IMR-90 (cell line): ENCODE measurements around the gene SLC6A2. TPM values are rescaled to one million over a fixed set of nuclear protein-coding genes. Genes with fewer than 3 reads are reported as not detected.

ENCODE experiments used
- ATAC-seq: fragments of 200-7000 bp; cut with Tn5 transposase; 2 replicates; pipeline ENCODE4 v1.9.1; 2020; ENCODE audit warnings: low read depth, mild to moderate bottlenecking, moderate library complexity
- BruUV-seq: library from RNA; stranded (reverse); fragments of 400-500 nt; replicated peaks from 2 replicates; lab custom pipeline; 2021; lab: Mats Ljungman, UMichigan
- CTCF ChIA-PET: fragments of 300-600 bp; formaldehyde crosslinking; extraction: SDS; loops from one replicate; lab custom pipeline; 2021; ENCODE audit warnings: antibody characterized with exemption; lab: Yijun Ruan, JAX
- POLR2A ChIA-PET: fragments of 300-600 bp; sonication (Branson Sonifier 250); formaldehyde crosslinking; loops from one replicate; lab custom pipeline; 2022; ENCODE audit warnings: antibody characterized with exemption; ENCODE audit not compliant: unreplicated experiment; lab: Charles Lee
- DNase-seq: peaks from one replicate; pipeline ENCODE4 v3.0.0; 2013
- H2AFZ ChIP-seq: replicated peaks from 2 replicates; pipeline ENCODE3; 2013; ENCODE audit warnings: low read length, mild to moderate bottlenecking; ENCODE audit not compliant: poor library complexity
- H2AK5ac ChIP-seq: 2 replicates; pipeline ENCODE4 v1.6.1; 2013; ENCODE audit warnings: low read depth, low read length, inconsistent platforms
- H2AK9ac ChIP-seq: replicated peaks from 2 replicates; pipeline ENCODE3; 2013; ENCODE audit warnings: mild to moderate bottlenecking, low read depth, low read length, moderate library complexity; ENCODE audit not compliant: poor library complexity
- H2BK120ac ChIP-seq: 2 replicates; pipeline ENCODE4 v1.6.1; 2013; ENCODE audit warnings: low read depth, low read length, inconsistent platforms
- H2BK15ac ChIP-seq: 3 replicates; pipeline ENCODE4 v1.6.1; 2013; ENCODE audit warnings: low read depth, low read length, inconsistent platforms
- H2BK20ac ChIP-seq: 2 replicates; pipeline ENCODE4 v1.6.1; 2013; ENCODE audit warnings: low read depth, mild to moderate bottlenecking, inconsistent platforms, low read length, moderate library complexity
- H2BK5ac ChIP-seq: 2 replicates; pipeline ENCODE4 v1.6.1; 2013; ENCODE audit warnings: mild to moderate bottlenecking, low read depth, low read length, inconsistent platforms; ENCODE audit not compliant: poor library complexity, severe bottlenecking
- H3K14ac ChIP-seq: replicated peaks from 2 replicates; pipeline ENCODE4 v1.6.1; 2013; ENCODE audit warnings: low read depth, low read length, inconsistent platforms
- H3K18ac ChIP-seq: 2 replicates; pipeline ENCODE4 v1.6.1; 2013; ENCODE audit warnings: low read depth, low read length, control low read depth
- H3K23ac ChIP-seq: 2 replicates; pipeline ENCODE4 v1.6.1; 2013; ENCODE audit warnings: low read depth, low read length, inconsistent platforms
- H3K27ac ChIP-seq: 2 replicates; pipeline ENCODE4 v1.5.1; 2013; ENCODE audit warnings: mild to moderate bottlenecking, control low read depth, low read length; ENCODE audit not compliant: insufficient read depth
- H3K27me3 ChIP-seq: 2 replicates; pipeline ENCODE4 v1.6.1; 2013; ENCODE audit warnings: low read length; ENCODE audit not compliant: control insufficient read depth, insufficient read depth
- H3K36me3 ChIP-seq: 2 replicates; pipeline ENCODE4 v1.6.1; 2013; ENCODE audit warnings: low read length, mixed read lengths; ENCODE audit not compliant: control insufficient read depth, insufficient read depth
- H3K4ac ChIP-seq: 2 replicates; pipeline ENCODE4 v1.6.1; 2013; ENCODE audit warnings: low read depth, low read length, inconsistent platforms
- H3K4me1 ChIP-seq: 2 replicates; pipeline ENCODE4 v1.6.1; 2013; ENCODE audit warnings: low read length, mixed read lengths; ENCODE audit not compliant: control insufficient read depth, insufficient read depth
- H3K4me2 ChIP-seq: 2 replicates; pipeline ENCODE4 v1.6.1; 2013; ENCODE audit warnings: low read depth, mild to moderate bottlenecking, control low read depth, low read length, moderate library complexity
- H3K4me3 ChIP-seq: 2 replicates; pipeline ENCODE4 v1.5.1; 2013; ENCODE audit warnings: low read depth, mild to moderate bottlenecking, control low read depth, low read length, moderate library complexity; ENCODE audit not compliant: insufficient read depth
- H3K56ac ChIP-seq: 2 replicates; pipeline ENCODE4 v1.6.1; 2013; ENCODE audit warnings: low read length, inconsistent platforms; ENCODE audit not compliant: insufficient read depth; ENCODE audit errors: extremely low read depth
- H3K79me1 ChIP-seq, 2 experiments: 2 replicates each; pipeline ENCODE4 v1.6.1; 2013; ENCODE audit warnings: low read length in 2 of 2, inconsistent platforms in 1 of 2, low read depth in 1 of 2
- H3K9ac ChIP-seq: 2 replicates; pipeline ENCODE4 v1.6.1; 2013; ENCODE audit warnings: low read depth, low read length, control low read depth
- H3K9me1 ChIP-seq: 2 replicates; pipeline ENCODE4 v1.6.1; 2013; ENCODE audit warnings: low read length, inconsistent platforms; ENCODE audit not compliant: insufficient read depth
- H3K9me3 ChIP-seq: 2 replicates; pipeline ENCODE4 v1.6.1; 2013; ENCODE audit warnings: low read length; ENCODE audit not compliant: control insufficient read depth, insufficient read depth
- H4K20me1 ChIP-seq: 2 replicates; pipeline ENCODE4 v1.6.1; 2013; ENCODE audit warnings: low read length, inconsistent platforms; ENCODE audit not compliant: insufficient read depth
- H4K5ac ChIP-seq: 2 replicates; pipeline ENCODE4 v1.6.1; 2013; ENCODE audit warnings: mild to moderate bottlenecking, low read depth, low read length, control low read depth
- H4K8ac ChIP-seq, 2 experiments: 2 replicates each; pipeline ENCODE4 v1.6.1; 2013; ENCODE audit warnings: low read depth in 2 of 2, low read length in 2 of 2, control low read depth in 1 of 2, inconsistent platforms in 1 of 2
- H4K91ac ChIP-seq: 2 replicates; pipeline ENCODE4 v1.6.1; 2013; ENCODE audit warnings: low read depth, low read length, inconsistent platforms; ENCODE audit not compliant: insufficient read depth
- BHLHE40 ChIP-seq: fragments of 150-350 bp; IDR thresholded peaks from 2 replicates; pipeline ENCODE4 v1.6.1; 2016; ENCODE audit warnings: mild to moderate bottlenecking, low read depth, low read length
- CEBPB ChIP-seq: IDR thresholded peaks from 2 replicates; pipeline ENCODE4 v1.6.1; 2012; ENCODE audit warnings: low read depth, low read length, improper control_type of control experiment
- MAFK ChIP-seq: IDR thresholded peaks from 2 replicates; pipeline ENCODE4 v1.6.1; 2012; ENCODE audit warnings: low read depth, low read length, improper control_type of control experiment
- NFE2L2 ChIP-seq: fragments of 150-350 bp; IDR thresholded peaks from 2 replicates; pipeline ENCODE4 v1.6.1; 2016; ENCODE audit warnings: low read depth, mild to moderate bottlenecking, low read length
- RAD21 ChIP-seq: IDR thresholded peaks from 2 replicates; pipeline ENCODE4 v1.6.1; 2012; ENCODE audit warnings: low read length, improper control_type of control experiment
- RFX5 ChIP-seq: IDR thresholded peaks from 2 replicates; pipeline ENCODE4 v1.8.0; 2012; ENCODE audit warnings: low read depth, mild to moderate bottlenecking, low read length, moderate library complexity
- SMC3 ChIP-seq: fragments of 150-350 bp; IDR thresholded peaks from 2 replicates; pipeline ENCODE4 v1.6.1; 2016; ENCODE audit warnings: low read depth, mild to moderate bottlenecking, antibody characterized with exemption, low read length, moderate library complexity
- WGBS, 2 experiments: methylation state at CpG; one replicate each; pipeline versions ENCODE4 v1.1.5 to v1.1.7; 2013; ENCODE audit warnings: missing lambda C conversion rate in 2 of 2; ENCODE audit not compliant: insufficient read length in 1 of 2; ENCODE audit errors: extremely low coverage in 2 of 2; 5-methylcytosine and 5-hydroxymethylcytosine counted together
- dilution Hi-C: fragments of 300-500 bp; cut with HindIII; formaldehyde crosslinking; loops from one replicate; pipeline ENCODE4 v1.14.3; 2018; ENCODE audit warnings: low sequenced_read_pairs; ENCODE audit not compliant: unreplicated experiment
- in situ Hi-C: fragments of 300-500 bp; cut with MboI; formaldehyde crosslinking; loops from 3 replicates; pipeline ENCODE4 v1.14.3; 2019; ENCODE audit warnings: low sequenced_read_pairs, inconsistent platforms, mixed read lengths
- intact Hi-C: fragments of 100-400 bp; cut with micrococcal nuclease; formaldehyde crosslinking; loops from 2 replicates; pipeline ENCODE4 v1.10.0; 2022
- polyA plus RNA-seq, 3 experiments: library from polyadenylated mRNA; depleted of rRNA; stranded (reverse); fragments of >200 nt; gene quantifications; 2 replicates each; pipeline ENCODE4 v1.2.3, GENCODE V29; 2012; ENCODE audit warnings: low replicate concordance in 1 of 3
- total RNA-seq: library from RNA; depleted of rRNA; stranded (reverse); fragments of >200 nt; gene quantifications from 2 replicates; pipeline ENCODE4 v1.2.3, GENCODE V29; 2012
- TF ChIP-seq, protein P1 (sequence below): fragments of 150-350 bp; IDR thresholded peaks from 2 replicates; pipeline ENCODE4 v1.6.1; 2017; ENCODE audit warnings: mild to moderate bottlenecking, antibody characterized with exemption, low read length, low read depth

SLC6A2 gene
- total and polyA plus RNA-seq, 2 of the 4 experiments (the other 2 are of a cell fraction) = not detected

DNA sequence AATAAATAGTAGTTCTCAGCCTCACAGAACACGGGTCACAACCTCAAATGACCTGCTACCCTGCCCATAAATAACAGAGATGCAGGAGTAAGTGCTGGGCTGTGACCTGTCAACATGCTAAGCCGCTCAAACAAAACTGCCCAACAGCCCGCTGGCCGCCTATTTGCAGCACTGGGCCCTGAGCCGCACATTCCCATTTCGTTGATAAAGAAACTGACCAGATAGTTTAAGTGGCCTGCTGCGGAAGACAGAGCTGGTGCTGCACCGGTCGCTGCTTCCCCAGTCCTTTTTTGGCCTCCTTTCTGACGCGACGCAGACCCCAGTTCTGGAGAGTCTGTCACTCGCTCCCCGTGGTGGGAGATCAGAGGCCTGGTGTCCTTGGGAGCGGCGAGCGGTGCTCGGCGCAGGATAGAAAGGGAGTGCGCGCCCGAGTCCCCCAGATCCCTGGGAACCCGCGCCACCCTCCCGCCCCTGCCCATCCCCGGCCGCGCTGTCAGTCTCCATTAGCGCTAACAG is 349 bp upstream of the SLC6A2 start (continued):
- no peak for TF ChIP-seq BHLHE40

DNA sequence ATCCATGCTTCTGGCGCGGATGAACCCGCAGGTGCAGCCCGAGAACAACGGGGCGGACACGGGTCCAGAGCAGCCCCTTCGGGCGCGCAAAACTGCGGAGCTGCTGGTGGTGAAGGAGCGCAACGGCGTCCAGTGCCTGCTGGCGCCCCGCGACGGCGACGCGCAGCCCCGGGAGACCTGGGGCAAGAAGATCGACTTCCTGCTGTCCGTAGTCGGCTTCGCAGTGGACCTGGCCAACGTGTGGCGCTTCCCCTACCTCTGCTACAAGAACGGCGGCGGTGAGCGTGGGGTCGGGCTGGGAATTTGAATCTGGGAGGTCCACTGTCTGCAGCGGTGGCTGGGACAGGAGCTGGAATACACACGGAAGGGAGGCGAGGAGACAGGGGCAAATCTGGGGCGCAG is 904 bp downstream of the SLC6A2 start:
- no peak for TF ChIP-seq NFE2L2
- no peak for TF ChIP-seq RAD21
- no peak for TF ChIP-seq MAFK
- TF ChIP-seq SMC3 = no peak
- TF ChIP-seq, protein P1, sequence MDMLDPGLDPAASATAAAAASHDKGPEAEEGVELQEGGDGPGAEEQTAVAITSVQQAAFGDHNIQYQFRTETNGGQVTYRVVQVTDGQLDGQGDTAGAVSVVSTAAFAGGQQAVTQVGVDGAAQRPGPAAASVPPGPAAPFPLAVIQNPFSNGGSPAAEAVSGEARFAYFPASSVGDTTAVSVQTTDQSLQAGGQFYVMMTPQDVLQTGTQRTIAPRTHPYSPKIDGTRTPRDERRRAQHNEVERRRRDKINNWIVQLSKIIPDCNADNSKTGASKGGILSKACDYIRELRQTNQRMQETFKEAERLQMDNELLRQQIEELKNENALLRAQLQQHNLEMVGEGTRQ = no peak
- no peak for TF ChIP-seq RFX5
- no peak for TF ChIP-seq CEBPB
- in situ Hi-C loops = no loop called here
- no peak overlapping the region for H3K18ac ChIP-seq
- H3K14ac ChIP-seq = no peak overlapping the region
- no peak overlapping the region for H4K91ac ChIP-seq
- H2AK9ac ChIP-seq = no peak overlapping the region
- no peak overlapping the region for H3K9ac ChIP-seq
- DNase-seq (no peak), ATAC-seq (no peak)
- no peak overlapping the region for H4K8ac ChIP-seq
- H2AK5ac ChIP-seq = no peak overlapping the region
- no peak overlapping the region for H2BK15ac ChIP-seq
- H3K79me1 ChIP-seq = no peaks in the 10 kb centered on the region
- POLR2A ChIA-PET = no interaction called here
- no peak overlapping the region for H3K56ac ChIP-seq
- H3K4me2 ChIP-seq = no peak overlapping the region
- H4K20me1 ChIP-seq = no peaks in the 10 kb centered on the region
- no peaks in the 10 kb centered on the region for H3K4me1 ChIP-seq
- no peak overlapping the region for H3K4ac ChIP-seq
- H3K36me3 ChIP-seq = no peaks in the 10 kb centered on the region
- no peaks in the 10 kb centered on the region for H3K9me3 ChIP-seq
- H2BK20ac ChIP-seq = no peak overlapping the region
- intact Hi-C loops = no loop called here
- dilution Hi-C loops = no loop called here
- H3K4me3 ChIP-seq = no peak overlapping the region
- H2BK5ac ChIP-seq = no peak overlapping the region
- peak overlapping the region; percentile 19 for H2AFZ ChIP-seq
- H3K27me3 ChIP-seq = peaks cover 78% of the 10 kb centered on the region
- no peak overlapping the region for H3K23ac ChIP-seq
- CTCF ChIA-PET = no interaction called here
- no peaks in the 10 kb centered on the region for H3K9me1 ChIP-seq
- no peak overlapping the region for H4K5ac ChIP-seq
- no peak overlapping the region for H3K27ac ChIP-seq
- WGBS, 2 experiments = 29% methylated on average over 4 of the region's 37 CpGs; no CpG with 5 or more reads in 1 of the 2 experiments
- no peak overlapping the region for H2BK120ac ChIP-seq
- no TSS peak for BruUV-seq
